HepG2 (cell line): ENCODE measurements around the gene FGF14. TPM values are rescaled to one million over a fixed set of nuclear protein-coding genes. Genes with fewer than 3 reads are reported as not detected.

Experiments used
- AKNA ChIP-seq: sonication (generic); formaldehyde crosslinking; IDR thresholded peaks from 2 replicates; pipeline ENCODE4 v1.4.0; 2020; ENCODE audit warnings: missing genetic modification reagents, borderline replicate concordance
- CEBPB ChIP-seq: IDR thresholded peaks from 2 replicates; pipeline ENCODE4 v1.6.1; 2011; ENCODE audit warnings: low read depth, low read length, improper control_type of control experiment, borderline replicate concordance
- CEBPG ChIP-seq: IDR thresholded peaks from 2 replicates; pipeline ENCODE4 v1.6.1; 2016
- KAT2B ChIP-seq: fragments of 150-350 bp; IDR thresholded peaks from 2 replicates; pipeline ENCODE4 v1.6.1; 2014; ENCODE audit warnings: low read depth, low read length, borderline replicate concordance
- RXRB ChIP-seq: IDR thresholded peaks from 2 replicates; pipeline ENCODE4 v1.6.1; 2016; ENCODE audit warnings: borderline replicate concordance, missing genetic modification reagents, missing compliant biosample characterization
- ZNF678 ChIP-seq: sonication (generic); formaldehyde crosslinking; IDR thresholded peaks from 2 replicates; pipeline ENCODE4 v1.4.0; 2020; ENCODE audit warnings: mild to moderate bottlenecking, missing genetic modification reagents
- polyA plus RNA-seq, 8 experiments: library from polyadenylated mRNA; depleted of rRNA in 3 of 8; stranded (reverse) in 7 of 8; unstranded in 1 of 8; fragments of >200 nt; fragmentation: Illumina TruSeq in 4 of 8; extraction: Trizol in 4 of 8; gene quantifications; 2 replicates each; pipeline versions ENCODE4 v1.2.1 to v1.2.3, GENCODE V29; 2011 to 2016; ENCODE audit warnings: low read depth in 4 of 8, missing spikeins in 1 of 8, mixed read lengths in 1 of 8; ENCODE audit not compliant: insufficient read depth in 1 of 8
- total RNA-seq, 5 experiments: library from RNA; depleted of rRNA; stranded (reverse); fragments of >200 nt; fragmentation: Illumina TruSeq; extraction: Trizol; gene quantifications; 2 replicates each; pipeline ENCODE4 v1.2.3, GENCODE V29; 2016; ENCODE audit warnings: low read depth in 1 of 5
- TF ChIP-seq, protein P1 (sequence below): sonication (generic); formaldehyde crosslinking; IDR thresholded peaks from 2 replicates; pipeline ENCODE4 v1.5.1; 2020; ENCODE audit warnings: mild to moderate bottlenecking, missing genetic modification reagents, borderline replicate concordance

Gene FGF14
- total and polyA plus RNA-seq, 2 of the 13 experiments (the other 11 are each of a cell fraction or from before 2014, with no cell fraction given): not detected

DNA sequence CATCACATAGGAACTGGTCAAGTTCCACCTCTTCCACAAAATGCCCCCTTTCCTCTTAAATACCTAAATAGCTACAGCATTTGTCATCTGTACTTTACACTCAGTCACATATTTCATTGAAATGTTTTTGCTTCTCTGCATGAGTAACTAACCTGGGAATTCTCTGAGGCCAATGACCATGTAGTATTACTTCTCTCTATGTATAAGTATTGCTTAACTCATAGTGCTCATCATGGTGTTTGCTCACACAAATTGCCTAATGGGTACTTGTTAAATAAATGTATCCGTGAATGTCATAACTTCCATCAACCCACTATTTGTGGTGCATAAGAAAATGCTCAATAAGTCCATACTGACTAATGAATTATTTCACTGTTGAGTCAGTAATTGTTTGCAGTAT lies 115.5 kb downstream of the FGF14 start (continued):
- TF ChIP-seq CEBPG (CRISPR knock-in tag) (0 out of 2 replicates have a peak, but pooled peaks have one; percentile 24), KAT2B (no peak), RXRB (CRISPR knock-in tag) (no peak), AKNA (CRISPR knock-in tag) (no peak), CEBPB (peak; percentile 85), ZNF678 (CRISPR knock-in tag) (no peak)
- TF ChIP-seq, protein P1, sequence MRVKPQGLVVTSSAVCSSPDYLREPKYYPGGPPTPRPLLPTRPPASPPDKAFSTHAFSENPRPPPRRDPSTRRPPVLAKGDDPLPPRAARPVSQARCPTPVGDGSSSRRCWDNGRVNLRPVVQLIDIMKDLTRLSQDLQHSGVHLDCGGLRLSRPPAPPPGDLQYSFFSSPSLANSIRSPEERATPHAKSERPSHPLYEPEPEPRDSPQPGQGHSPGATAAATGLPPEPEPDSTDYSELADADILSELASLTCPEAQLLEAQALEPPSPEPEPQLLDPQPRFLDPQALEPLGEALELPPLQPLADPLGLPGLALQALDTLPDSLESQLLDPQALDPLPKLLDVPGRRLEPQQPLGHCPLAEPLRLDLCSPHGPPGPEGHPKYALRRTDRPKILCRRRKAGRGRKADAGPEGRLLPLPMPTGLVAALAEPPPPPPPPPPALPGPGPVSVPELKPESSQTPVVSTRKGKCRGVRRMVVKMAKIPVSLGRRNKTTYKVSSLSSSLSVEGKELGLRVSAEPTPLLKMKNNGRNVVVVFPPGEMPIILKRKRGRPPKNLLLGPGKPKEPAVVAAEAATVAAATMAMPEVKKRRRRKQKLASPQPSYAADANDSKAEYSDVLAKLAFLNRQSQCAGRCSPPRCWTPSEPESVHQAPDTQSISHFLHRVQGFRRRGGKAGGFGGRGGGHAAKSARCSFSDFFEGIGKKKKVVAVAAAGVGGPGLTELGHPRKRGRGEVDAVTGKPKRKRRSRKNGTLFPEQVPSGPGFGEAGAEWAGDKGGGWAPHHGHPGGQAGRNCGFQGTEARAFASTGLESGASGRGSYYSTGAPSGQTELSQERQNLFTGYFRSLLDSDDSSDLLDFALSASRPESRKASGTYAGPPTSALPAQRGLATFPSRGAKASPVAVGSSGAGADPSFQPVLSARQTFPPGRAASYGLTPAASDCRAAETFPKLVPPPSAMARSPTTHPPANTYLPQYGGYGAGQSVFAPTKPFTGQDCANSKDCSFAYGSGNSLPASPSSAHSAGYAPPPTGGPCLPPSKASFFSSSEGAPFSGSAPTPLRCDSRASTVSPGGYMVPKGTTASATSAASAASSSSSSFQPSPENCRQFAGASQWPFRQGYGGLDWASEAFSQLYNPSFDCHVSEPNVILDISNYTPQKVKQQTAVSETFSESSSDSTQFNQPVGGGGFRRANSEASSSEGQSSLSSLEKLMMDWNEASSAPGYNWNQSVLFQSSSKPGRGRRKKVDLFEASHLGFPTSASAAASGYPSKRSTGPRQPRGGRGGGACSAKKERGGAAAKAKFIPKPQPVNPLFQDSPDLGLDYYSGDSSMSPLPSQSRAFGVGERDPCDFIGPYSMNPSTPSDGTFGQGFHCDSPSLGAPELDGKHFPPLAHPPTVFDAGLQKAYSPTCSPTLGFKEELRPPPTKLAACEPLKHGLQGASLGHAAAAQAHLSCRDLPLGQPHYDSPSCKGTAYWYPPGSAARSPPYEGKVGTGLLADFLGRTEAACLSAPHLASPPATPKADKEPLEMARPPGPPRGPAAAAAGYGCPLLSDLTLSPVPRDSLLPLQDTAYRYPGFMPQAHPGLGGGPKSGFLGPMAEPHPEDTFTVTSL: no peak
